Osteoblast (primary cell): ENCODE measurements around the gene FSIP2. TPM values are rescaled to one million over a fixed set of nuclear protein-coding genes. Genes with fewer than 3 reads are reported as not detected.

Source experiments
- DNase-seq: peaks from one replicate; pipeline ENCODE4 v3.0.0; 2011; ENCODE audit warnings: low spot score, mixed read lengths; ENCODE audit not compliant: insufficient read length; ENCODE audit errors: missing footprints
- H2AFZ ChIP-seq: 2 replicates; pipeline ENCODE4 v1.6.0; 2011; ENCODE audit warnings: mild to moderate bottlenecking, low read length
- H3K27ac ChIP-seq: 2 replicates; pipeline ENCODE4 v1.5.1; 2011; ENCODE audit warnings: mild to moderate bottlenecking, low read depth, low read length, moderate library complexity
- H3K27me3 ChIP-seq: 2 replicates; pipeline ENCODE4 v1.6.0; 2012; ENCODE audit warnings: mild to moderate bottlenecking, control low read depth, inconsistent platforms, low read length, moderate library complexity; ENCODE audit not compliant: insufficient read depth
- H3K36me3 ChIP-seq: 2 replicates; pipeline ENCODE4 v1.5.1; 2011; ENCODE audit warnings: mild to moderate bottlenecking, low read length, control low read depth, moderate library complexity; ENCODE audit not compliant: insufficient read depth
- H3K4me1 ChIP-seq: 2 replicates; pipeline ENCODE4 v1.5.1; 2011; ENCODE audit warnings: mild to moderate bottlenecking, low read length, control low read depth, moderate library complexity; ENCODE audit not compliant: insufficient read depth
- H3K4me2 ChIP-seq: 2 replicates; pipeline ENCODE4 v1.6.0; 2011; ENCODE audit warnings: mild to moderate bottlenecking, low read length; ENCODE audit not compliant: insufficient read depth
- H3K4me3 ChIP-seq: fragments of 200-600 bp; sonication (generic); 3 replicates; pipeline ENCODE4 v1.5.1; 2012; ENCODE audit warnings: mild to moderate bottlenecking, low read length, inconsistent platforms; ENCODE audit not compliant: insufficient read depth
- H3K79me2 ChIP-seq: 2 replicates; pipeline ENCODE4 v1.6.0; 2012; ENCODE audit warnings: mild to moderate bottlenecking, low read length, control low read depth, inconsistent platforms; ENCODE audit not compliant: insufficient read depth
- H3K9me3 ChIP-seq: 2 replicates; pipeline ENCODE4 v1.5.1; 2011; ENCODE audit warnings: low read depth, low read length, control low read depth
- H4K20me1 ChIP-seq: 2 replicates; pipeline ENCODE4 v1.6.0; 2012; ENCODE audit warnings: mild to moderate bottlenecking, low read length, control low read depth; ENCODE audit not compliant: insufficient read depth
- total RNA-seq: library from RNA; depleted of rRNA; stranded (reverse); fragments of >200 nt; gene quantifications from 2 replicates; pipeline ENCODE4 v1.2.3, GENCODE V29; 2012
- TF ChIP-seq, protein P1 (sequence below): IDR thresholded peaks from 2 replicates; pipeline ENCODE4 v1.5.1; 2011; ENCODE audit warnings: mild to moderate bottlenecking, low read depth, low read length, moderate library complexity; ENCODE audit errors: extremely low read depth

FSIP2 gene
- total RNA-seq, 1 donor: under 0.01 TPM

DNA sequence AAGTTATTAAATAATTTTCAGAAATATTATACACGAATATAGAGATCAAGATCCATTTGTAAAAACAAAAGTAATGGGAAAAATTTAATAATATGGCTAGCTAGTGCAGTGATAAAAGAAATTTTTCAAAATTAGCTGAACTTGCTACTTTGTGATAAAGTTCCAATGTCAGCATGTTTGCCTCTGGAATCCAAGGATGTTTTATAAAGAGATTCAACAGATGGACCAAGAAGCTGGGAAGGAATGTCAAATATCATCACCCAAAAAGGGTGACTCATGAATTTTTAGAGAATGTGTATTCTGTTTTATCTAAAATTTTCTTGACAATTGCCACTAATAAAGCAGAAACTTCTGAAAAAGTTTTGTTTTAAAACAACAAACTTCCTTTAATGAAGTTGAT lies 95.3 kb downstream of the FSIP2 start:
- Histone ChIP-seq H3K36me3 (no peaks in the 10 kb centered on the region), H3K79me2 (no peaks in the 10 kb centered on the region), H3K4me3 (no peak overlapping the region), H3K9me3 (no peaks in the 10 kb centered on the region), H2AFZ (no peak overlapping the region), H3K27me3 (no peaks in the 10 kb centered on the region), H3K4me2 (no peak overlapping the region), H4K20me1 (no peaks in the 10 kb centered on the region), H3K27ac (no peak overlapping the region), H3K4me1 (no peaks in the 10 kb centered on the region)
- no peak for DNase-seq
- TF ChIP-seq, protein P1, sequence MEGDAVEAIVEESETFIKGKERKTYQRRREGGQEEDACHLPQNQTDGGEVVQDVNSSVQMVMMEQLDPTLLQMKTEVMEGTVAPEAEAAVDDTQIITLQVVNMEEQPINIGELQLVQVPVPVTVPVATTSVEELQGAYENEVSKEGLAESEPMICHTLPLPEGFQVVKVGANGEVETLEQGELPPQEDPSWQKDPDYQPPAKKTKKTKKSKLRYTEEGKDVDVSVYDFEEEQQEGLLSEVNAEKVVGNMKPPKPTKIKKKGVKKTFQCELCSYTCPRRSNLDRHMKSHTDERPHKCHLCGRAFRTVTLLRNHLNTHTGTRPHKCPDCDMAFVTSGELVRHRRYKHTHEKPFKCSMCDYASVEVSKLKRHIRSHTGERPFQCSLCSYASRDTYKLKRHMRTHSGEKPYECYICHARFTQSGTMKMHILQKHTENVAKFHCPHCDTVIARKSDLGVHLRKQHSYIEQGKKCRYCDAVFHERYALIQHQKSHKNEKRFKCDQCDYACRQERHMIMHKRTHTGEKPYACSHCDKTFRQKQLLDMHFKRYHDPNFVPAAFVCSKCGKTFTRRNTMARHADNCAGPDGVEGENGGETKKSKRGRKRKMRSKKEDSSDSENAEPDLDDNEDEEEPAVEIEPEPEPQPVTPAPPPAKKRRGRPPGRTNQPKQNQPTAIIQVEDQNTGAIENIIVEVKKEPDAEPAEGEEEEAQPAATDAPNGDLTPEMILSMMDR: no peak

DNA sequence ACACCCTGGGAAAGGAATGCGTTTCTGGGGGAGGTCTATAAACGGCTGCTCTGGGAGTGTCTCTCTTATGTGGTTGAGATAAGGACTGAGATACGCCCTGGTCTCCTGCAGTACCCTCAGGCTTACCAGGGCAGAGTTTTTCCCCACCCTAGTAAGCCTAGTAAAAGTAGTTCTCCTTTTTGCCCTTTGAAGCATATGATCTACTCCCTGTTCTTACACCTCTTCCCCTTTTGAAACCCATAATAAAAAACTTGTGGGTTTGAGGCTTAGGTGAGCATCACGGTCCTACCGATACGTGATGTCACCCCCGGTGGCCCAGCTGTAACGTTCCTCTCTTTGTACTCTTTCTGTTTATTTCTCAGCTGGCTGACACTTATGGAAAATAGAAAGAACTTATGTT lies 97.4 kb downstream of the FSIP2 start:
- DNase-seq: no peak
- H3K4me3 ChIP-seq: no peak overlapping the region
- no peaks in the 10 kb centered on the region for H3K27me3 ChIP-seq
- H4K20me1 ChIP-seq: no peaks in the 10 kb centered on the region
- no peak overlapping the region for H2AFZ ChIP-seq
- no peaks in the 10 kb centered on the region for H3K4me1 ChIP-seq
- TF ChIP-seq, protein P1: no peak
- H3K27ac ChIP-seq: no peak overlapping the region
- H3K79me2 ChIP-seq: no peaks in the 10 kb centered on the region
- H3K36me3 ChIP-seq: no peaks in the 10 kb centered on the region
- no peaks in the 10 kb centered on the region for H3K9me3 ChIP-seq
- no peak overlapping the region for H3K4me2 ChIP-seq

DNA sequence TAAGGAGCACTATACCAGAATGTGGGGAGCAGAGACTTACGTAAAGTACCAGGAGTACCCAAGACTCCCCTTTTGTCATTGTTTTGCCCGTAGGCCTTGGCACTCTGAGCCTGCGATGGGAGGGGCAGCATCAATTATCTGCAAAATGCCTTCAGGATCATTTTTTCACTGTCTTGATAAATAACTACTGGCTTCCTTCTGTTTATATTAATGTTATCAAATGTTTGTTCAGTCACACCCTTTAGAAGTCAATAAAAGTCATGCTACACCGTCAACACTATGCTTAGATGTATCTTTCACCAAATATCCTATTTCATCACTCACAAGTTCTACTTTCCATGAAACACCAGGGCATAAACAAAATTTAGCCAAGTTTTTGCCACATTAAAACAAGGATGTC lies 116.3 kb downstream of the FSIP2 start:
- TF ChIP-seq, protein P1: no peak
- no peak overlapping the region for H2AFZ ChIP-seq
- DNase-seq: no peak
- H3K4me3 ChIP-seq: no peak overlapping the region
- H3K36me3 ChIP-seq: no peaks in the 10 kb centered on the region
- no peaks in the 10 kb centered on the region for H3K4me1 ChIP-seq
- peaks cover 3% of the 10 kb centered on the region for H3K9me3 ChIP-seq
- H3K27ac ChIP-seq: no peak overlapping the region
- H3K79me2 ChIP-seq: no peaks in the 10 kb centered on the region
- H4K20me1 ChIP-seq: no peaks in the 10 kb centered on the region
- no peak overlapping the region for H3K4me2 ChIP-seq
- H3K27me3 ChIP-seq: no peaks in the 10 kb centered on the region

DNA sequence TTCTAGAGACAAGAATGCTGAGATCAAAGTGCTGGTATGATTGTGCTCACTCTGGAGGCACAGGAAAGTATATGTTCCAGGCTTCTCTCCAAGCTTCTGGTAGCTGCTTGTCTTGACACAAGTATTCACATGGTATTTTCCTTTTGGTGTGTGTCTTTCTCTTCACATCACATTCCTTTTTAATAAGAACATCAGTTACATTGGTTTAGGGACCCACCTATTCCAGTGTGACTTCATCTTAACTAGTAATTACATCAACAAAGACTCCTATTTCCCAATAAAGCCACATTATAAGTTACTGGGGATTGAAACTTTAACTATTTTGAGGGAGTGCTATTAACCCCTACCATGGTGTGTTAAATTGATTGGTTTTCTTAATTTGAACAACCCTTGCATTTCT lies 119.1 kb downstream of the FSIP2 start:
- Histone ChIP-seq H3K79me2 (no peaks in the 10 kb centered on the region), H3K36me3 (no peaks in the 10 kb centered on the region), H3K9me3 (no peaks in the 10 kb centered on the region), H3K27me3 (no peaks in the 10 kb centered on the region), H3K4me1 (no peaks in the 10 kb centered on the region), H2AFZ (no peak overlapping the region), H3K27ac (no peak overlapping the region), H4K20me1 (no peaks in the 10 kb centered on the region), H3K4me2 (no peak overlapping the region), H3K4me3 (no peak overlapping the region)
- TF ChIP-seq, protein P1: no peak
- no peak for DNase-seq
